SU-DHL-6 (cell line): ENCODE data around the gene TMEM271.

Experiments used
- EZH2phosphoT487 ChIP-seq: fragments of 200-600 bp; sonication (generic), shearing (Covaris generic); conservative IDR thresholded peaks from 2 replicates; pipeline ENCODE4 v1.6.1; 2018; ENCODE audit warnings: mild to moderate bottlenecking, antibody characterized with exemption, low read length, moderate library complexity, mixed read lengths
- TF ChIP-seq, protein P1 (sequence below): fragments of 200-600 bp; sonication (generic); IDR thresholded peaks from one replicate; pipeline ENCODE4 v1.5.1; 2017; ENCODE audit warnings: antibody characterized with exemption, mild to moderate bottlenecking, low read length, moderate library complexity; ENCODE audit not compliant: insufficient read depth, poor library complexity, severe bottlenecking

DNA sequence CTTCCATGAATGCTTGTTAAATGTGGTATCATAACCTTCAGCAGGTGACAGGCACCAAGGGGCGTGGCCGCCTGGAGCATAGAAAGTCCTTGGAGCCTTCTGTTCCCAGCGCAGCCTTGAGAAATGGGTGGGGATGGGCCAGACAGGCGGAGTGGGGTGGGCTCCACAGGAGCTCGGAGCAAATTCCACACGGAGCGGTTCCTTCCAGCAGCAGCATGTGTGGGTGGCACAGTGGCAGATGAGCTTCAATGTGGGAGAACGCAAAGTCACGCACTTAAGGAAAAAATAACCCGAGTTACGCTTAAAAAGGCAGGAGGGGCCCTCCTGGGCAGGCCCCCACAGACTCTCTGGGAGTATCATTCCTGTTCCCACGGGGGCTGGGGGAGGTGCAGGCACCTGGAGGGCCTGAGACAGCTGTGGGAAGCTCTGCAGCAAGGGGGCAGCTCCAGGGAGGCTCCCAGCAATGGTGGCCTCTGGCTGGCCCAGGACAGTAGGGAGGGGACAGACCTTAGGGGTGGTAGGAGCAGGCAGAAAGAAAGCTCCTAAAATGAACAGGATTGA lies 15.3 kb downstream of the TMEM271 start:
- TF ChIP-seq, protein P1, sequence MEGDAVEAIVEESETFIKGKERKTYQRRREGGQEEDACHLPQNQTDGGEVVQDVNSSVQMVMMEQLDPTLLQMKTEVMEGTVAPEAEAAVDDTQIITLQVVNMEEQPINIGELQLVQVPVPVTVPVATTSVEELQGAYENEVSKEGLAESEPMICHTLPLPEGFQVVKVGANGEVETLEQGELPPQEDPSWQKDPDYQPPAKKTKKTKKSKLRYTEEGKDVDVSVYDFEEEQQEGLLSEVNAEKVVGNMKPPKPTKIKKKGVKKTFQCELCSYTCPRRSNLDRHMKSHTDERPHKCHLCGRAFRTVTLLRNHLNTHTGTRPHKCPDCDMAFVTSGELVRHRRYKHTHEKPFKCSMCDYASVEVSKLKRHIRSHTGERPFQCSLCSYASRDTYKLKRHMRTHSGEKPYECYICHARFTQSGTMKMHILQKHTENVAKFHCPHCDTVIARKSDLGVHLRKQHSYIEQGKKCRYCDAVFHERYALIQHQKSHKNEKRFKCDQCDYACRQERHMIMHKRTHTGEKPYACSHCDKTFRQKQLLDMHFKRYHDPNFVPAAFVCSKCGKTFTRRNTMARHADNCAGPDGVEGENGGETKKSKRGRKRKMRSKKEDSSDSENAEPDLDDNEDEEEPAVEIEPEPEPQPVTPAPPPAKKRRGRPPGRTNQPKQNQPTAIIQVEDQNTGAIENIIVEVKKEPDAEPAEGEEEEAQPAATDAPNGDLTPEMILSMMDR: no peak
- TF ChIP-seq EZH2phosphoT487: no peak
